GM12874 (cell line): ENCODE data around the gene CENPB.

Experiments used
- CTCF ChIP-seq: IDR thresholded peaks from 2 replicates; pipeline ENCODE4 v1.5.1; 2011; ENCODE audit warnings: low read depth, mild to moderate bottlenecking, control low read depth, low read length, moderate library complexity; ENCODE audit not compliant: insufficient read depth

The CENPB gene

DNA sequence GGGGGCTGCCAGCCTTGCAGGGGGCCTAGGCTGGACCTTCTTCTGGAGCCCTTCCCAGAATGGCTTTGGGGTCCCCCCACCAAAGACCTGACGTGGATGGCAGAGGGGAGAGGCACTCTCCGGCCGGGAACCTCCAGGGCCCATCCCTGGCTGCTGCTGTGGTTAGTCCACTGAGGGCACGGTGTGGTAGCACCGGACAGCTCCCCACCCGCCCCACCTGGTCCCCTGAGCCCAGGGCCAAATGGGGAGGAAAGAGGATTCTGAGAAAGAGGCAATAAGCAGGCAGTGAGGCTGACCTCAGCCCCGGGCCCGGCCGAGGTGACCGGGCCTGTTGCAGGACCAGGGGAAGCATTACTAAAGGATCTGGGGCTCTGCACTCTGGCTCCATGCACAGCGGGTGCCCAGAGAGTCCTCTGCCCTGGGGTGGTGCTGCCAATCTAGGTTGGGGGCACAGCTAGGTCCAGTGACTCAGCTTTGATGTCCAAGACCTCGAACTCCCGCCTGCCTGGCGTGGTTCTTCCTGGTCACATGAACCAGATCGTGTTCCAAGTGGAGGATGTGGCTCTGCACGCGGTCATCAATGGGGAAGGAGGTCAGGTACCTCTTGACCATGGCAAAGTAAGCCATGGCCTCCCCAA is 2.2 kb downstream of the CENPB start:
- no peak for TF ChIP-seq CTCF

- no peak for TF ChIP-seq CTCF
Observed at GRCh38 chr20:3783511-3784195, 2.9 kb downstream of the CENPB start.

GRCh38 chr20:3783068-3783489 is 3.5 kb downstream of the CENPB start:
- no peak for TF ChIP-seq CTCF

- no peak for TF ChIP-seq CTCF
Observed at GRCh38 chr20:3782597-3782996, 3.9 kb downstream of the CENPB start.

- TF ChIP-seq CTCF, result no peak
Observed at GRCh38 chr20:3781153-3781910, 5.2 kb downstream of the CENPB start, which contains the start of gene SPEF1. TSS of gene SPEF1 (minus strand) at chr20:3781448. CDS start at chr20:3781287, 161 bp downstream.

DNA sequence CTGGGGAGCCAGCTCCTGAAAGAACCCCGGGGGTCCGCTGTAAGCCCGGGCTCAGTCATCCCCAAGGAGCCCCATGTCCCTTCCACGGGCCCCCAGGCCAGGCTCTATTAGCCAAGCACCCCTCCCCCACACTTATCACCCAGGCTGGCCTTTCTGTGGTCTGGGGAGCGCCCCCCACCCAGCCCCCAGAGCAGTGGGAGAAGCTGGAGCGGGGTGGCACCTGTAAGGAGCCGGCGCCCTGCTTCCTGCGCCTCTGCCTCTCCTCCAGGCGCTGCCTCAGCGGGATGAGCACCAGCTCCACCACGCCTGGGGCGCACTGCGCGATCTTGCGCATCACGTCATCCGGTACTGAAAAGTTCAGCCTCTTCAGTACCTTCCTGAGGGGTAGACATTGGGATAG is 7.6 kb downstream of the CENPB start:
- no peak for TF ChIP-seq CTCF
